GM12878 (cell line): ENCODE results near the gene RHOF. TPM values are rescaled to one million over a fixed set of nuclear protein-coding genes. Genes with fewer than 3 reads are reported as not detected.

Source experiments
- ATAC-seq: fragments of 200-7000 bp; cut with Tn5 transposase; 3 replicates; pipeline ENCODE4 v1.9.1; 2020; ENCODE audit warnings: mild to moderate bottlenecking, moderate library complexity
- BruUV-seq: library from RNA; stranded (reverse); fragments of 400-500 nt; replicated peaks from 2 replicates; lab custom pipeline; 2021; lab: Mats Ljungman, UMichigan
- CTCF ChIA-PET: fragments of 300-600 bp; sonication (Branson Sonifier 250); formaldehyde crosslinking; extraction: SDS; loops from one replicate; lab custom pipeline; 2021; ENCODE audit warnings: inconsistent platforms; lab: Yijun Ruan, JAX
- POLR2A ChIA-PET: fragments of 350-600 bp; formaldehyde crosslinking; extraction: SDS; loops from one replicate; lab custom pipeline; 2021; ENCODE audit warnings: inconsistent platforms; lab: Charles Lee
- RAD21 ChIA-PET: fragments of 300-600 bp; sonication (Branson Sonifier 250); formaldehyde crosslinking; loops from one replicate; lab custom pipeline; 2023; ENCODE audit warnings: antibody characterized with exemption; ENCODE audit not compliant: unreplicated experiment; lab: Charles Lee
- SMC1A ChIA-PET: fragments of 300-600 bp; sonication (Branson Sonifier 250); formaldehyde crosslinking; loops from one replicate; lab custom pipeline; 2023; ENCODE audit not compliant: unreplicated experiment, uncharacterized antibody; lab: Charles Lee
- DNase-seq: peaks from one replicate; pipeline ENCODE4 v3.0.0-alpha.2; 2011; ENCODE audit warnings: low read depth, low spot score
- FAIRE-seq: peaks from 3 replicates; lab custom pipeline; 2011; peaks lifted over from hg19 to GRCh38; lab: Jason Lieb, UNC
- H2AFZ ChIP-seq: 2 replicates; pipeline ENCODE4 v1.6.0; 2011; ENCODE audit warnings: low read depth, low read length, control low read depth; ENCODE audit not compliant: control insufficient read depth
- H3K27ac ChIP-seq: 2 replicates; pipeline ENCODE4 v1.5.1; 2011; ENCODE audit warnings: control low read depth; ENCODE audit not compliant: control insufficient read depth, insufficient read depth
- H3K27me3 ChIP-seq, 2 experiments: replicated peaks in 1 of 2; 2 replicates each; pipeline versions ENCODE4 v1.6.0 to v1.6.1; 2011; ENCODE audit warnings: low read length in 1 of 2; ENCODE audit not compliant: control insufficient read depth in 2 of 2, insufficient read depth in 2 of 2
- H3K36me3 ChIP-seq, 2 experiments: 2 replicates each; pipeline ENCODE4 v1.5.1; 2011; ENCODE audit warnings: low read length in 1 of 2; ENCODE audit not compliant: control insufficient read depth in 2 of 2, insufficient read depth in 2 of 2
- H3K4me1 ChIP-seq: 2 replicates; pipeline ENCODE4 v1.6.1; 2011; ENCODE audit warnings: mild to moderate bottlenecking, low read length, moderate library complexity, mixed read lengths; ENCODE audit not compliant: control insufficient read depth, insufficient read depth
- H3K4me2 ChIP-seq: 2 replicates; pipeline ENCODE4 v1.6.0; 2011; ENCODE audit warnings: control low read depth; ENCODE audit not compliant: control insufficient read depth, insufficient read depth
- H3K4me3 ChIP-seq: fragments of 200-600 bp; sonication (generic); 2 replicates; pipeline ENCODE4 v1.5.1; 2016
- H3K79me2 ChIP-seq: 2 replicates; pipeline ENCODE4 v1.6.0; 2011; ENCODE audit warnings: low read length; ENCODE audit not compliant: control insufficient read depth, insufficient read depth
- H3K9ac ChIP-seq: 2 replicates; pipeline ENCODE4 v1.8.0; 2011; ENCODE audit warnings: low read length, control low read depth, mixed read lengths; ENCODE audit not compliant: control insufficient read depth, insufficient read depth
- H3K9me3 ChIP-seq: replicated peaks from 3 replicates; pipeline ENCODE4 v1.5.1; 2011; ENCODE audit warnings: mild to moderate bottlenecking, low read length; ENCODE audit not compliant: control insufficient read depth, insufficient read depth
- H4K20me1 ChIP-seq: 2 replicates; pipeline ENCODE4 v1.6.0; 2011; ENCODE audit not compliant: control insufficient read depth, insufficient read depth
- CTCF ChIP-seq, 3 experiments: IDR thresholded peaks in 2 of 3; conservative IDR thresholded peaks in 1 of 3; 2 replicates each; pipeline ENCODE4 v1.5.1; 2011; ENCODE audit warnings: low read depth in 3 of 3, low read length in 3 of 3, mild to moderate bottlenecking in 3 of 3, control low read depth in 2 of 3, moderate library complexity in 2 of 3, inconsistent platforms in 1 of 3, mixed read lengths in 1 of 3; ENCODE audit not compliant: control insufficient read depth in 2 of 3, insufficient read depth in 1 of 3; ENCODE audit errors: extremely low read depth in 1 of 3
- EZH2 ChIP-seq: IDR thresholded peaks from 2 replicates; pipeline ENCODE4 v1.6.1; 2012; ENCODE audit warnings: low read depth, mild to moderate bottlenecking, control low read depth, inconsistent platforms, low read length, borderline replicate concordance; ENCODE audit not compliant: control insufficient read depth
- IRF3 ChIP-seq: fragments of 450-650 bp; IDR thresholded peaks from 2 replicates; pipeline ENCODE4 v1.6.1; 2014; ENCODE audit warnings: mild to moderate bottlenecking
- MAX ChIP-seq: IDR thresholded peaks from 2 replicates; pipeline ENCODE4 v1.6.1; 2012; ENCODE audit warnings: low read depth, low read length, improper control_type of control experiment
- RAD21 ChIP-seq: IDR thresholded peaks from 2 replicates; pipeline ENCODE4 v1.6.1; 2011; ENCODE audit warnings: mild to moderate bottlenecking, low read depth, low read length, moderate library complexity; ENCODE audit not compliant: insufficient read depth
- RB1 ChIP-seq: fragments of 450-650 bp; formaldehyde crosslinking; IDR thresholded peaks from 2 replicates; pipeline ENCODE4 v1.6.1; 2017; ENCODE audit warnings: mild to moderate bottlenecking, borderline replicate concordance
- SMARCA5 ChIP-seq: fragments of 450-650 bp; IDR thresholded peaks from 2 replicates; pipeline ENCODE4 v1.6.1; 2017; ENCODE audit warnings: mild to moderate bottlenecking
- TAF1 ChIP-seq: IDR thresholded peaks from 2 replicates; pipeline ENCODE4 v1.6.1; 2011; ENCODE audit warnings: mild to moderate bottlenecking, low read depth, low read length, borderline replicate concordance
- ZBTB4 ChIP-seq: fragments of 450-650 bp; formaldehyde crosslinking; IDR thresholded peaks from 2 replicates; pipeline ENCODE4 v1.4.0; 2022; ENCODE audit warnings: mild to moderate bottlenecking, moderate library complexity
- ZZZ3 ChIP-seq: IDR thresholded peaks from 2 replicates; pipeline ENCODE4 v1.6.1; 2011; ENCODE audit warnings: low read depth; ENCODE audit not compliant: control insufficient read depth, insufficient read length
- WGBS: methylation state at CpG from one replicate; pipeline ENCODE4 v1.1.6; 2016; ENCODE audit warnings: low lambda C conversion rate; ENCODE audit not compliant: insufficient replicate concordance, insufficient coverage; ENCODE audit errors: missing lambda C conversion rate; 5-methylcytosine and 5-hydroxymethylcytosine counted together
- in situ Hi-C: fragments of 300-500 bp; cut with MboI; formaldehyde crosslinking; loops from 9 replicates; pipeline ENCODE4 v1.14.3; 2018; ENCODE audit warnings: mixed read lengths
- intact Hi-C: fragments of 100-400 bp; cut with micrococcal nuclease; formaldehyde crosslinking; loops from one replicate; pipeline ENCODE4 v1.14.2; 2022; ENCODE audit not compliant: unreplicated experiment
- polyA plus RNA-seq, 11 experiments: library from polyadenylated mRNA; depleted of rRNA in 4 of 11; unstranded in 6 of 11; stranded (reverse) in 5 of 11; fragments of >200 nt; fragmentation: Nextera tagmentation in 4 of 11; fragmentation: Illumina TruSeq in 1 of 11; extraction: Ambion mirVana in 4 of 11; extraction: Trizol in 1 of 11; gene quantifications; 1 replicate in 1 of 11; 2 replicates in 10 of 11; pipeline versions ENCODE4 v1.2.1 to v1.2.3, GENCODE V29; 2011 to 2016; ENCODE audit warnings: inconsistent platforms in 2 of 11, missing spikeins in 2 of 11, low read depth in 1 of 11
- total RNA-seq, 4 experiments: library from RNA; depleted of rRNA in 3 of 4; stranded (reverse); fragments of >200 nt in 3 of 4; fragmentation: Illumina TruSeq in 1 of 4; extraction: Trizol in 1 of 4; gene quantifications; 2 replicates each; pipeline versions ENCODE4 v1.2.1 to v1.2.3, GENCODE V29; 2013 to 2021

The RHOF gene
- total and polyA plus RNA-seq, 10 of the 15 experiments (the other 5 are each of a cell fraction or from before 2014, with no cell fraction given) = 6.1 to 78.7 (median 39.7) TPM

- ATAC-seq = no peak
- Histone ChIP-seq H3K79me2 (no peaks in the 10 kb centered on the region), H3K4me2 (no peak overlapping the region), H3K9me3 (no peaks in the 10 kb centered on the region), H3K27ac (no peak overlapping the region), H3K36me3 (no peaks in the 10 kb centered on the region), H3K27me3 (no peaks in the 10 kb centered on the region), H2AFZ (no peak overlapping the region), H4K20me1 (no peaks in the 10 kb centered on the region), H3K9ac (no peak overlapping the region), H3K4me1 (peaks cover 3% of the 10 kb centered on the region; the same call in 1 of the 2 replicates), H3K4me3 (no peak overlapping the region)
- no TSS peak for BruUV-seq
- in situ Hi-C loops (no loop called here), intact Hi-C loops (no loop called here)
- ChIA-PET CTCF (interaction anchor here (0.8 to 3.8 kb wide), 7 partner anchors 10 to 55 kb away, joined by 3 to 33 read pairs (median 5); partner anchors contain the start of gene RHOF), SMC1A (interaction anchor here (1.1 to 2.1 kb wide), 3 partner anchors 26 to 43 kb away, joined by 4 to 7 read pairs (median 6); no protein-coding TSS in a partner anchor), POLR2A (interaction anchor here (0.6 to 1.0 kb wide), 4 partner anchors 8 to 523 kb away, joined by 3 to 6 read pairs (median 4); no protein-coding TSS in a partner anchor), RAD21 (interaction anchor here (0.6 to 2.2 kb wide), 5 partner anchors 26 to 125 kb away, joined by 3 to 8 read pairs (median 3); partner anchors contain the start of gene TMEM120B)
- TF ChIP-seq ZZZ3 (no peak), IRF3 (no peak), ZBTB4 (no peak), CTCF (IDR thresholded peaks at IDR 0.05 in 2 of 3, conservative IDR thresholded peaks at IDR 0.05 in 1 of 3; ENCODE audit: control insufficient read depth in 2 of 3, extremely low read depth in 1 of 3, insufficient read depth in 1 of 3, low read depth in 3 of 3, low read length in 3 of 3) (peak in 1 of 3 experiments; percentile 11; a peak in 1 of 6 replicates), TAF1 (no peak), MAX (no peak), RAD21 (peak; percentile 8; the same call in 1 of the 2 replicates), SMARCA5 (no peak), RB1 (no peak), EZH2 (no peak)
- no peak for DNase-seq
- 11% methylated on average over 4 of the region's 4 CpGs for WGBS
- no peak for FAIRE-seq
These were observed 44.2 kb upstream of the RHOF start for GRCh38 chr12:121837680-121838079.
